ENCODE data around the gene PATE1. TPM values are rescaled to one million over a fixed set of nuclear protein-coding genes. Genes with fewer than 3 reads are reported as not detected.

The PATE1 gene
- total RNA-seq, 1 experiment from 2014 or later = not detected

- DNase-seq (no peak), ATAC-seq (no peak)
- Histone ChIP-seq H3K9me3 (ENCODE audit: low read length) (no peaks in the 10 kb centered on the region), H4K20me1 (ENCODE audit: low read length) (no peaks in the 10 kb centered on the region), H3K9me2 (replicated peaks; ENCODE audit: low read length) (no peaks in the 10 kb centered on the region), H3K9ac (ENCODE audit: low read length) (no peak overlapping the region), H3K27me3 (ENCODE audit: low read length) (peaks cover 45% of the 10 kb centered on the region), H3K4me3 (ENCODE audit: low read length) (no peak overlapping the region), H3K4me2 (ENCODE audit: low read length) (no peak overlapping the region), H3K36me3 (ENCODE audit: low read depth, low read length) (no peaks in the 10 kb centered on the region), H3F3A (ENCODE audit: low read length, unreplicated experiment) (no peaks in the 10 kb centered on the region), H2AFZ (ENCODE audit: low read length) (no peak overlapping the region), H3K79me2 (ENCODE audit: low read length) (no peaks in the 10 kb centered on the region), H3K27ac (ENCODE audit: low read length) (no peak overlapping the region), H3K4me1 (ENCODE audit: insufficient read depth, low read length) (no peaks in the 10 kb centered on the region)
- ChIA-PET POLR2A (ENCODE audit: unreplicated experiment) (no interaction called here), CTCF (no interaction called here)
- TF ChIP-seq EZH2 (IDR thresholded peaks at IDR 0.05; ENCODE audit: low read length, unreplicated experiment) = no peak
- TF ChIP-seq, protein P1, sequence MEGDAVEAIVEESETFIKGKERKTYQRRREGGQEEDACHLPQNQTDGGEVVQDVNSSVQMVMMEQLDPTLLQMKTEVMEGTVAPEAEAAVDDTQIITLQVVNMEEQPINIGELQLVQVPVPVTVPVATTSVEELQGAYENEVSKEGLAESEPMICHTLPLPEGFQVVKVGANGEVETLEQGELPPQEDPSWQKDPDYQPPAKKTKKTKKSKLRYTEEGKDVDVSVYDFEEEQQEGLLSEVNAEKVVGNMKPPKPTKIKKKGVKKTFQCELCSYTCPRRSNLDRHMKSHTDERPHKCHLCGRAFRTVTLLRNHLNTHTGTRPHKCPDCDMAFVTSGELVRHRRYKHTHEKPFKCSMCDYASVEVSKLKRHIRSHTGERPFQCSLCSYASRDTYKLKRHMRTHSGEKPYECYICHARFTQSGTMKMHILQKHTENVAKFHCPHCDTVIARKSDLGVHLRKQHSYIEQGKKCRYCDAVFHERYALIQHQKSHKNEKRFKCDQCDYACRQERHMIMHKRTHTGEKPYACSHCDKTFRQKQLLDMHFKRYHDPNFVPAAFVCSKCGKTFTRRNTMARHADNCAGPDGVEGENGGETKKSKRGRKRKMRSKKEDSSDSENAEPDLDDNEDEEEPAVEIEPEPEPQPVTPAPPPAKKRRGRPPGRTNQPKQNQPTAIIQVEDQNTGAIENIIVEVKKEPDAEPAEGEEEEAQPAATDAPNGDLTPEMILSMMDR (conservative IDR thresholded peaks at IDR 0.05; ENCODE audit: low read depth, low read length) = no peak
- TF ChIP-seq EZH2phosphoT487 (IDR thresholded peaks at IDR 0.05; ENCODE audit: borderline replicate concordance, low read length) = no peak
- intact Hi-C loops (cut with micrococcal nuclease) = no loop called here
- no TSS peak for BruUV-seq (replicated peaks)
Measured at GRCh38 chr11:125743681-125744080, 2.4 kb upstream of the PATE1 start.

GRCh38 chr11:125750629-125751028 lies 4.5 kb downstream of the PATE1 start:
- Histone ChIP-seq H2AFZ (ENCODE audit: low read length) (no peak overlapping the region), H3K9me2 (replicated peaks; ENCODE audit: low read length) (no peaks in the 10 kb centered on the region), H3K9me3 (ENCODE audit: low read length) (no peaks in the 10 kb centered on the region), H3K4me2 (ENCODE audit: low read length) (no peak overlapping the region), H3K79me2 (ENCODE audit: low read length) (no peaks in the 10 kb centered on the region), H3K36me3 (ENCODE audit: low read depth, low read length) (no peaks in the 10 kb centered on the region), H3K9ac (ENCODE audit: low read length) (no peak overlapping the region), H3K27me3 (ENCODE audit: low read length) (peaks cover 64% of the 10 kb centered on the region), H3K4me3 (ENCODE audit: low read length) (no peak overlapping the region), H4K20me1 (ENCODE audit: low read length) (no peaks in the 10 kb centered on the region), H3K27ac (ENCODE audit: low read length) (no peak overlapping the region), H3K4me1 (ENCODE audit: insufficient read depth, low read length) (no peaks in the 10 kb centered on the region), H3F3A (ENCODE audit: low read length, unreplicated experiment) (no peaks in the 10 kb centered on the region)
- intact Hi-C loops (cut with micrococcal nuclease) = no loop called here
- CTCF ChIA-PET = no interaction called here
- ATAC-seq = no peak
- DNase-seq = no peak
- BruUV-seq (replicated peaks) = no TSS peak
- TF ChIP-seq, protein P1 (conservative IDR thresholded peaks at IDR 0.05; ENCODE audit: low read depth, low read length) = peak; percentile 24; the same call in 1 of the 2 replicates
- TF ChIP-seq EZH2 (IDR thresholded peaks at IDR 0.05; ENCODE audit: low read length, unreplicated experiment) (no peak), EZH2phosphoT487 (IDR thresholded peaks at IDR 0.05; ENCODE audit: borderline replicate concordance, low read length) (no peak)
- POLR2A ChIA-PET (ENCODE audit: unreplicated experiment) = no interaction called here

- intact Hi-C loops (cut with micrococcal nuclease) = no loop called here
- Histone ChIP-seq H3K4me3 (ENCODE audit: low read length) (no peak overlapping the region), H3K79me2 (ENCODE audit: low read length) (no peaks in the 10 kb centered on the region), H2AFZ (ENCODE audit: low read length) (no peak overlapping the region), H3K4me1 (ENCODE audit: insufficient read depth, low read length) (no peaks in the 10 kb centered on the region), H3K4me2 (ENCODE audit: low read length) (no peak overlapping the region), H3F3A (ENCODE audit: low read length, unreplicated experiment) (no peaks in the 10 kb centered on the region), H3K9me3 (ENCODE audit: low read length) (no peaks in the 10 kb centered on the region), H3K9me2 (replicated peaks; ENCODE audit: low read length) (no peaks in the 10 kb centered on the region), H3K27ac (ENCODE audit: low read length) (no peak overlapping the region), H4K20me1 (ENCODE audit: low read length) (no peaks in the 10 kb centered on the region), H3K36me3 (ENCODE audit: low read depth, low read length) (no peaks in the 10 kb centered on the region), H3K9ac (ENCODE audit: low read length) (no peak overlapping the region), H3K27me3 (ENCODE audit: low read length) (peaks cover 29% of the 10 kb centered on the region)
- no peak for TF ChIP-seq EZH2phosphoT487 (IDR thresholded peaks at IDR 0.05; ENCODE audit: borderline replicate concordance, low read length)
- TF ChIP-seq EZH2 (IDR thresholded peaks at IDR 0.05; ENCODE audit: low read length, unreplicated experiment) = no peak
- TF ChIP-seq, protein P1 (conservative IDR thresholded peaks at IDR 0.05; ENCODE audit: low read depth, low read length) = no peak
- ATAC-seq (no peak), DNase-seq (no peak)
- CTCF ChIA-PET = no interaction called here
- no TSS peak for BruUV-seq (replicated peaks)
- POLR2A ChIA-PET (ENCODE audit: unreplicated experiment) = no interaction called here
Measured at GRCh38 chr11:125756050-125756449, 10.0 kb downstream of the PATE1 start.
